ENCODE results near the gene AP5M1.
"Not testable (repeated sequence)": the region's sequence is repeated elsewhere in the genome, so short reads cannot be mapped to it uniquely, and the experiment has no call there.

Gene AP5M1

GRCh38 chr14:57268161-57269069 is at the start of gene AP5M1, which contains the start of gene EXOC5:
AP5M1 (plus strand) TSS chr14:57268971; CDS start chr14:57269315, 344 bp downstream.
EXOC5 (minus strand) TSS chr14:57268905; CDS start chr14:57268648, 257 bp downstream.
- DNase-seq (ENCODE audit: low spot score): peak; percentile 82

DNA sequence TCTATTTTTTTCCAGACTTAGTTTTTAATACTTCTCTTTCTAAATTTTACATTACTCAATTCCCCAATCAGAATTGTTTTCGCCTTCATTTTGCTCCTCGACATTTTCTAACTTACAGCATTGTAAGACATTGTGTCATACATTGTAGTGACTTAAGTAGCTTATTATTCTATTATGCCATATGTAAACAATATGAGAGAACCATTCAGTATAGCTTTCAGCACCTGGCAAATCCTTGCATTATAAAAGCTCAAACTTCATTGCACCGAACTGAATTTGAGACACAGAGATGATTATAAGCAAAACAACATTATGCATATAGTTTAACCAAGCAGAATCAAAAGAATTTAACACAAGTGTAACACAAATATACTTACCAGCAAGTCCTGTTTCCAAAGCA is 46.8 kb upstream of the AP5M1 start:
- DNase-seq (ENCODE audit: low spot score): no peak

DNA sequence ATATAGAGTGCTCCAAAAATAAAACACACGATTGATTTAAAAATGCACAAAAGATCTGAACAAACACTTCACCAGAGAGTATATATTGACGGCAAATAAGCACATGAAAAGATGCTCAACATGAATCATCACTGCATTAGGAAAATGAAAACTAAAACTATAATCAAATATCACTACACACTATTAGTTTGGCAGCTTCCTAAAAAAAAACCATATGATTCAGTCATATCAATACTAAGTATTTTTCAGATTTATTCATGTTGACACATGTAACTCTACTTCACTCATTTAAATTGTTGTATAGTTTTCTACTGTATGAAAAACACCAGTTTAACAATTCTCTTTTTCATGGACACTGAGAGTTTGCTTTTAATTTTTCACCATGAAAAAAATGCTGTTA is 41.7 kb upstream of the AP5M1 start:
- DNase-seq (ENCODE audit: low spot score): no peak

DNA sequence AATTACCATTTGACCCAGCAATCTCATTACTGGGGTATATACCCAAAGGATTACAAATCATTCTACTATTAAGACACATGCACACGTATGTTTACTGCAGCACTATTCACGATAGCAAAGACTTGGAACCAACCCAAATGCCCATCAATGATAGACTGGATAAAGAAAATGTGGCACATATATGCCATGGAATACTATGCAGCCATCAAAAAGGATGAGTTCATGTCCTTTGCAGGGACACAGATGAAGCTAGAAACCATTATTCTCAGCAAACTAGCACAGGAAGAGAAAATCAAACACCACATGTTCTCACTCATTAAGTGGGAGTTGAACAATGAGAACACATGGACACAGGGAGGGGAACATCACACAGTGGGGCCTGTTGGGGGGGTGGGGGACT is 40.5 kb upstream of the AP5M1 start:
- not testable (repeated sequence) for DNase-seq (ENCODE audit: low spot score)

DNA sequence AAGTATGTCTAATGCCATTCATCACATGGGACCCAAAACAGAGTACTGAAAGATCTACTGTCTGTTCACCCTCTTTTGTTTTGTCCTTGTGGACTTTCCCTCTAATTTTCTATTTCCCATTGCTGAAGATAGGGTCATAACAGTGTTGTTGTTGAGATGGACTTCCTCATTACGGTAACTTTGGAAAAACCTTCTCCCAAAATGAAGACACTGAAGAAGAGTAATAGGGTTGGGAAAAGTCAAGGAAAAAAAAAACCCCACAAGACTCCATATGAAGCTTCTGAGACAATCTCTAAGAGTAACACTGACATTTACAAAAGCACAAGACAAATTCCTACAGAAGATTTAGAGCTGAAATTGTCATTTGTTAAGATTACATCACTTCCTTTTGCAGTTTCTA is 36.8 kb upstream of the AP5M1 start:
- no peak for DNase-seq (ENCODE audit: low spot score)

DNA sequence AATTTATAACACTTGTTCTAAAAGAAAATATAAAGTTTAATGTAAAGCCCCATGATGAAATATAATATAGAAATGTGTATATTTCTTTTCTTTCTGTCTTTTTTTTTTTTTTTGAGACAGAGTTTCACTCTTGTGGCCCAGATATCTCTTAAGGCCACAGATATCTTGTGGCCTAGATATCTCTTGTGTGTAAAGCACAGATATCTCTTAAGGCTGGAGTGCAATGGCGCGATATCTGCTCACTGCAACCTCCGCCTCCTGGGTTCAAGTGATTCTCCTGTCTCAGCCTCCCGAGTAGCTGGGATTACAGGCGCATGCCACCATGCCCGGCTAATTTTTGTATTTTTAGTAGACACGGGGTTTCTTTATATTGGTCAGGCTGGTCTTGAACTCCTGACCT is 28.7 kb upstream of the AP5M1 start:
- DNase-seq (ENCODE audit: low spot score): not testable (repeated sequence)

GRCh38 chr14:57243320-57243719 is 25.5 kb upstream of the AP5M1 start:
- DNase-seq (ENCODE audit: low spot score): no peak

GRCh38 chr14:57244106-57244505 is 24.7 kb upstream of the AP5M1 start:
- DNase-seq (ENCODE audit: low spot score): no peak

DNA sequence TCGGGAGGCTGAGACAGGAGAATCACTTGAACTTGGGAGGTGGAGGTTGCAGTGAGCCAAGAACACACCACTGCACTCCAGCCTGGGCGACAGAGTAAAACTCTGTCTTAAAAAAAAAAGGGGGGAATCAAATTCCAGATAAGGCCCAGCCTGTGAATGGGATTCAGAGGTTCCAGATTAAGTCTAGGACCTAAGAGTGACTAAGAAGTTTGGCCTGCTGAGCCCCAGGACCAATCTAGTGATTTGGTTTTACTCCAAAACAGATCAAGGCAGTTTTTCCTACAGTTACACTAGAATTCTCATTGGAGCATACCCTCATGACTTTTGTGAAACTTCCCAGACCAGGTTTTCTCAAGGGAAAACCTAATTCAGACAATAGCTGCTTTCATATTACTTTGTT is 22.8 kb upstream of the AP5M1 start:
- DNase-seq (ENCODE audit: low spot score): peak; percentile 45

GRCh38 chr14:57246933-57247657 is 21.7 kb upstream of the AP5M1 start:
- DNase-seq (ENCODE audit: low spot score): peak; percentile 6

DNA sequence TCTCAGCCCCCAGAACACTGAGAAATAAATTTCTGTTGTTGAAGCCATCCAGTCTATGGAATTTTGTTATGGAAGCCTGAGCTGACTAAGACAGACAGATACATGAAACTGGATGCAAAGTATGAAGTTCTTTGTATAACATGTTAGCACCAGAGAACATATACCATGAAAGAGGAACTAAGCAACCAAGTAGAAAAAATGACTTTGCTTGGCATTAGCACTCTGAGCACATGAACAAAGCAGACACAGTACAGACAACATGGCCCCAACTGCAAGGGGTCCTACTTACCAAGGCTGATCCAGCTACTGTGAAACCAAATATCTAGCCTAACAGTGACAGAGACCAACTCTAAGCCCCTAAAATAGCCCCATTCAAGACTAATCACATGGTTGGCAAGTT is 13.9 kb upstream of the AP5M1 start:
- no peak for DNase-seq (ENCODE audit: low spot score)

DNA sequence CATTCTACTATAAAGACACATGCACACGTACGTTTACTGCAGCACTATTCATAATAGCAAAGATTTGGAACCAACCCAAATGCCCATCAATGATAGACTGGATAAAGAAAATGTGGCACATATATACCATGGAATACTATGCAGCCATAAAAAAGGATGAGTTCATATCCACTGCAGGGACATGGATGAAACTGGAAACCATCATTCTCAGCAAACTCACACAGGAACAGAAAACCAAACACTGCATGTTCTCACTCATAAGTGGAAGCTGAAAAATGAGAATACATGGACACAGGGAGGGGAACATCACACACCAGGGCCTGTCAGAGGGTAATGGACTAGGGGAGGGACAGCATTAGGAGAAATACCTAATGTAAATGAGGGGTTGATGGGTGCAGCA is 10.6 kb upstream of the AP5M1 start:
- DNase-seq (ENCODE audit: low spot score): not testable (repeated sequence)

DNA sequence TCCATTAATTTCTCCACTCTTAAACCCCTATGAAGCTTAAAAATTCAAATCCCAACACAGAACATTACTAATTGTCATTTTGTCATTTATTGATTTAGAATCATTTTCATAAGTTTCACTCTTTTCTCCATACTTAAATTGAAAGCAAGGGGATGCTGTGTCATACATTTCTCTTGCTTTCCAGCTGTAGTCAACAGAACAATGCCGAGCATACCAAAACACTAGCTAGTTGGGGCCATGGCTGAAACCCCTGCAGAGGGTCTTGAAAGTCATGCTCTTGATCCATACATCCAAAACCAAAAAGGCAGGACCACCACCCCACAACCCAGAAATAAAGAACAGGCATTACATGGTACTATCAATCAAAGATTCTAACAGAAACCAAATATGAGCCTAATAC is 9.1 kb upstream of the AP5M1 start:
- DNase-seq (ENCODE audit: low spot score): no peak

- DNase-seq (ENCODE audit: low spot score): no peak
Observed at GRCh38 chr14:57261604-57262003, 7.2 kb upstream of the AP5M1 start.

DNA sequence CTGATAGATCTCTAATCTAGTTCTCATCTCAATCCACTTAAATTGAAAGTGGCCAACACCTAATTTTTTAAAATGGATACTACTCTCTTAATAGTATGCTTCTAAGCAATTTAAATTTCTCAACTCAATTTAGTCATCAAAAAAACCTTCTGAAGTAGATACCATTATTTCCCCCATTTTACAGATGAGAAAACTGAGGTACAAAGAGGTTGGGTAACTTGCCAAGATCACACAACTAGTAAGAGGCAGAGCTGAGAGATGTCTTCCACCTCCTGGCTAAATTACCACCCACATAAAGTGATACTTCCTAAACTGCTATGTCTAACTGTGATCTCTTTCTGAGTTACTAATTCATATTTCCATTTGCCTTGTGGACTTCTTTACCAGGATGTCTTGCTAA is 6.7 kb upstream of the AP5M1 start:
- no peak for DNase-seq (ENCODE audit: low spot score)

GRCh38 chr14:57266065-57266464 is 2.7 kb upstream of the AP5M1 start:
- DNase-seq (ENCODE audit: low spot score): no peak

DNA sequence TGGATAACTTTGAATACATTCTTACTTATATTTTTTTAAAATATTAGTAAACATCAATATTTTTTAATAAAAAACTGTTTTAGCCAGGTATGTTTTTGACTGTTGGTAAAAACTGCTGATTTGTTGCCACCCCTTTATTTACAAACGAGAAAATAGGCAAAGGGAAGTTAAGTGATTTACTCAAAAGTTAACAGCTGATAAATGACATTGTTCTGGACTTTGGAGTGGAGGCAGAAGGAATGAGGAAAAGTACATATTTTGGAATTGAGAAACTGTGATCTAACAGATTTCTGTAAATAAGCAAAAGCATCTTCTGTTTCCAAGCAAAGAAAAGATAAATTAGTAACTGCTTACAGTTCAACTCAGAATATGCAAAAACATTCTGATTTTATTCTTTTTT is 4.5 kb downstream of the AP5M1 start:
- DNase-seq (ENCODE audit: low spot score): no peak

DNA sequence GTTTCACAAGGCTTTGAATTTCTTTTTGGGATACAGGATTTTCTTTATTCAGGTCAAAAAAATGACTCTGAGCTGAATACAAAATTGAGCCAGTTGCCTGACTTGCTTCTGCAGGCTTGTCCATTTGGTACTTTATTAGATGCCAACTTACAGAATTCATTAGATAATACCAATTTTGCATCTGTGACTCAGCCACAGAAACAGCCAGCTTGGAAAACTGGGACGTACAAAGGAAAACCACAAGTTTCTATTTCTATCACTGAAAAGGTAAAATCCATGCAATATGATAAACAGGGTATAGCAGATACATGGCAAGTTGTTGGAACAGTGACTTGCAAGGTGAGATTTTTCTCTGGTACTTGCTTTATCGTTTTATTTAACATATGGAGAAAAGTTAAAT is 5.8 kb downstream of the AP5M1 start:
- DNase-seq (ENCODE audit: low spot score): no peak

GRCh38 chr14:57275023-57275664 is 6.4 kb downstream of the AP5M1 start:
- DNase-seq (ENCODE audit: low spot score): no peak

GRCh38 chr14:57277062-57277461 is 8.3 kb downstream of the AP5M1 start:
- no peak for DNase-seq (ENCODE audit: low spot score)

GRCh38 chr14:57287745-57288144 is 19.0 kb downstream of the AP5M1 start:
- no peak for DNase-seq (ENCODE audit: low spot score)

DNA sequence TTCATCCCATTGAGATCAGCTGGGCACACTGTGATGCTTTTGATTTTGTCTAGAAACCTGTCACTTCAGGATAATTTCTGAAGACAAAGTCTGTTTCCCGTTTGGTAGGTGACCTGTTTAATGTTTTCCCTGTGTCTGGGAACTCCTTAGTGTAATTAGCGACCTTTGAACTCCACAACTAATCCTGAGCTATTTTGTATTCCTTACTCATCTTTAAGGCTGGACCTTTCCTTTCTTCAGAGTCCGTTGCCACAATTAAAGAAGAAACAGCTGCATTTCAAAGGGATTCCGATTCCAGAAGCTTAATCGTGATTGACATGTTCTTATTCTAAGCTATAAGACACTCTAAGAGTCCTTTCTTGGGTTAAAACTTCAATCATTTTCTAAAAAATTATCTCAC is 22.0 kb downstream of the AP5M1 start:
- DNase-seq (ENCODE audit: low spot score): no peak

All from COLO829 (cell line).